ENCODE results near the gene CKAP2L. TPM values are rescaled to one million over a fixed set of nuclear protein-coding genes. Genes with fewer than 3 reads are reported as not detected.
A peak's percentile ranks its signal among the peaks of the same experiment; 100 is the strongest.

The CKAP2L gene
- total and polyA plus RNA-seq, 2 donors (not counting 3 experiments of a cell fraction or from before 2014, with no cell fraction given): 3.4 to 30.7 TPM

GRCh38 chr2:112787729-112788393 is 23.5 kb upstream of the CKAP2L start:
- H3K79me2 ChIP-seq (ENCODE audit: control insufficient read depth, insufficient read depth, low read length): no peaks in the 10 kb centered on the region
- H3K9me1 ChIP-seq (replicated peaks; ENCODE audit: control insufficient read depth, extremely low read depth, insufficient read depth, low read length): no peaks in the 10 kb centered on the region
- peak overlapping the region; percentile 74 for H3K27ac ChIP-seq (ENCODE audit: insufficient read depth, low read depth, low read length)
- peak overlapping the region; percentile 82 for H3K4me2 ChIP-seq (ENCODE audit: insufficient read depth, low read length)
- dilution Hi-C loops (cut with MboI; ENCODE audit: extremely low pct_ligation_motif_present, low sequenced_read_pairs): no loop called here
- H3K4me1 ChIP-seq (ENCODE audit: control insufficient read depth, extremely low read depth, insufficient read depth, low read length): peaks cover 40% of the 10 kb centered on the region
- ChIA-PET CTCF (interaction anchor here (1.0 to 1.9 kb wide), 4 partner anchors 17 to 154 kb away, joined by 3 to 8 read pairs (median 3); no protein-coding TSS in a partner anchor), POLR2A (no interaction called here)
- H4K20me1 ChIP-seq (replicated peaks; ENCODE audit: control insufficient read depth, extremely low read depth, insufficient read depth, low read length): no peaks in the 10 kb centered on the region
- TF ChIP-seq MAX (IDR thresholded peaks at IDR 0.05; ENCODE audit: insufficient read depth, insufficient read length): no peak
- TF ChIP-seq JUN (IDR thresholded peaks at IDR 0.05; ENCODE audit: borderline replicate concordance, insufficient read depth, insufficient read length, low read depth): no peak
- no peak for TF ChIP-seq GATA2 (IDR thresholded peaks at IDR 0.05; ENCODE audit: insufficient read depth, insufficient read length, low read depth, low read length)
- no peak for TF ChIP-seq CTCF (IDR thresholded peaks at IDR 0.05; ENCODE audit: extremely low read depth in 1 of 2, insufficient read depth in 1 of 2, low read depth in 1 of 2, low read length in 2 of 2)
- no peak for TF ChIP-seq EZH2 (IDR thresholded peaks at IDR 0.05; ENCODE audit: borderline replicate concordance, low read depth, low read length, severe bottlenecking)
- no peak for TF ChIP-seq POLR2A (IDR thresholded peaks at IDR 0.05; ENCODE audit: low read depth, low read length)
- no peak for TF ChIP-seq FOS (IDR thresholded peaks at IDR 0.05; ENCODE audit: borderline replicate concordance, insufficient read depth, low read length)
- TF ChIP-seq POLR2AphosphoS5 (IDR thresholded peaks at IDR 0.05; ENCODE audit: insufficient read depth, low read depth, low read length): no peak
- TF ChIP-seq MYC (IDR thresholded peaks at IDR 0.05; ENCODE audit: low read depth, low read length): no peak
- intact Hi-C loops (cut with micrococcal nuclease): loop anchor here (1.0 kb wide), 3 partner anchors 24 to 93 kb away; partner anchors contain the start of gene CKAP2L
- H3K9ac ChIP-seq (replicated peaks; ENCODE audit: extremely low read depth, insufficient read depth, low read length): peak overlapping the region; percentile 5
- DNase-seq (ENCODE audit: low read depth, low spot score) (no peak), FAIRE-seq (no peak)
- peak overlapping the region in 1 of 3 experiments; percentile 13 for H3K4me3 ChIP-seq (replicated peaks in 1 of 3; ENCODE audit: insufficient read depth in 1 of 3, low read depth in 1 of 3, low read length in 3 of 3)
- H3K36me3 ChIP-seq (ENCODE audit: control insufficient read depth in 2 of 2, extremely low read depth in 1 of 2, insufficient read depth in 2 of 2, low read length in 2 of 2): no peaks in the 10 kb centered on the region
- H2AFZ ChIP-seq (ENCODE audit: low read depth, low read length): peak overlapping the region; percentile 14
- BruUV-seq (replicated peaks): no TSS peak
- H3K9me3 ChIP-seq (replicated peaks; ENCODE audit: control insufficient read depth, insufficient read depth, low read length): no peaks in the 10 kb centered on the region
- H3K27me3 ChIP-seq (ENCODE audit: control insufficient read depth in 2 of 2, insufficient read depth in 2 of 2, low read length in 2 of 2): no peaks in the 10 kb centered on the region

Data from endothelial cell of umbilical vein (primary cell).